HepG2 (cell line): Measurements from ENCODE around the gene PSMD4. TPM values are rescaled to one million over a fixed set of nuclear protein-coding genes. Genes with fewer than 3 reads are reported as not detected.

Source experiments
- BCL6 ChIP-seq: IDR thresholded peaks from 2 replicates; pipeline ENCODE4 v1.6.1; 2016; ENCODE audit warnings: missing genetic modification reagents, missing compliant biosample characterization
- CEBPG ChIP-seq: IDR thresholded peaks from 2 replicates; pipeline ENCODE4 v1.6.1; 2016
- EHMT2 ChIP-seq: fragments of 200-600 bp; sonication (generic); IDR thresholded peaks from 2 replicates; pipeline ENCODE4 v1.7.0; 2017; ENCODE audit warnings: antibody characterized with exemption, low read depth, low read length, borderline replicate concordance
- IRF2 ChIP-seq: IDR thresholded peaks from 2 replicates; pipeline ENCODE4 v1.6.1; 2018; ENCODE audit warnings: missing genetic modification reagents, missing compliant biosample characterization
- KAT7 ChIP-seq: IDR thresholded peaks from 2 replicates; pipeline ENCODE4 v1.6.1; 2018; ENCODE audit warnings: borderline replicate concordance, missing compliant biosample characterization
- KLF15 ChIP-seq: sonication (generic); formaldehyde crosslinking; IDR thresholded peaks from 2 replicates; pipeline ENCODE4 v1.8.1; 2023; ENCODE audit warnings: borderline replicate concordance, mild to moderate bottlenecking, inconsistent platforms, missing genetic modification reagents, mixed read lengths
- MAFF ChIP-seq: IDR thresholded peaks from 2 replicates; pipeline ENCODE4 v1.6.1; 2011; ENCODE audit warnings: low read depth, low read length, improper control_type of control experiment
- NFKBIZ ChIP-seq: IDR thresholded peaks from 2 replicates; pipeline ENCODE4 v1.6.1; 2018; ENCODE audit warnings: missing genetic modification reagents, missing compliant biosample characterization
- NR2F1 ChIP-seq, 2 experiments: fragments of 450-650 bp in 1 of 2; formaldehyde crosslinking in 1 of 2; IDR thresholded peaks; 2 replicates each; pipeline versions ENCODE4 v1.5.0 to v1.6.1; 2016 to 2020; ENCODE audit warnings: mild to moderate bottlenecking in 1 of 2, missing compliant biosample characterization in 1 of 2, missing genetic modification reagents in 1 of 2, moderate library complexity in 1 of 2
- POLR2AphosphoS2 ChIP-seq: IDR thresholded peaks from 2 replicates; pipeline ENCODE4 v1.6.1; 2011; ENCODE audit warnings: low read depth, low read length, improper control_type of control experiment
- POLR2G ChIP-seq: fragments of 200-400 bp; formaldehyde crosslinking; IDR thresholded peaks from 2 replicates; pipeline ENCODE4 v1.6.1; 2018; ENCODE audit warnings: mild to moderate bottlenecking, low read depth, low read length, moderate library complexity
- TP53 ChIP-seq: sonication (generic); formaldehyde crosslinking; conservative IDR thresholded peaks from 2 replicates; pipeline ENCODE4 v1.4.0; 2020; ENCODE audit warnings: missing genetic modification reagents
- ZBTB21 ChIP-seq: sonication (generic); formaldehyde crosslinking; IDR thresholded peaks from 2 replicates; pipeline ENCODE4 v1.4.0; 2020; ENCODE audit warnings: missing genetic modification reagents
- ZNF101 ChIP-seq: sonication (generic); formaldehyde crosslinking; IDR thresholded peaks from 2 replicates; pipeline ENCODE4 v1.4.0; 2020; ENCODE audit warnings: mild to moderate bottlenecking, low read depth, missing genetic modification reagents, borderline replicate concordance
- ZNF335 ChIP-seq: sonication (generic); formaldehyde crosslinking; IDR thresholded peaks from 2 replicates; pipeline ENCODE4 v1.4.0; 2020; ENCODE audit warnings: missing genetic modification reagents
- ZNF605 ChIP-seq: sonication (generic); formaldehyde crosslinking; IDR thresholded peaks from 2 replicates; pipeline ENCODE4 v1.8.0; 2022; ENCODE audit warnings: mild to moderate bottlenecking, missing genetic modification reagents
- polyA plus RNA-seq, 8 experiments: library from polyadenylated mRNA; depleted of rRNA in 3 of 8; stranded (reverse) in 7 of 8; unstranded in 1 of 8; fragments of >200 nt; fragmentation: Illumina TruSeq in 4 of 8; extraction: Trizol in 4 of 8; gene quantifications; 2 replicates each; pipeline versions ENCODE4 v1.2.1 to v1.2.3, GENCODE V29; 2011 to 2016; ENCODE audit warnings: low read depth in 4 of 8, missing spikeins in 1 of 8, mixed read lengths in 1 of 8; ENCODE audit not compliant: insufficient read depth in 1 of 8
- total RNA-seq, 5 experiments: library from RNA; depleted of rRNA; stranded (reverse); fragments of >200 nt; fragmentation: Illumina TruSeq; extraction: Trizol; gene quantifications; 2 replicates each; pipeline ENCODE4 v1.2.3, GENCODE V29; 2016; ENCODE audit warnings: low read depth in 1 of 5
- TF ChIP-seq, protein P1 (sequence below): IDR thresholded peaks from 2 replicates; pipeline ENCODE4 v1.6.1; 2018; ENCODE audit warnings: missing genetic modification reagents, mild to moderate bottlenecking, missing compliant biosample characterization
- TF ChIP-seq, protein P2 (sequence below): sonication (generic); formaldehyde crosslinking; IDR thresholded peaks from 2 replicates; pipeline ENCODE4 v1.4.0; 2020; ENCODE audit warnings: low read depth, mild to moderate bottlenecking, missing genetic modification reagents
- TF ChIP-seq, protein P3 (sequence below): sonication (generic); formaldehyde crosslinking; IDR thresholded peaks from 2 replicates; pipeline ENCODE4 v1.4.0; 2020; ENCODE audit warnings: missing genetic modification reagents, borderline replicate concordance
- TF ChIP-seq, protein P4 (sequence below): sonication (generic); formaldehyde crosslinking; IDR thresholded peaks from 2 replicates; pipeline ENCODE4 v1.8.0; 2022; ENCODE audit warnings: mild to moderate bottlenecking, missing genetic modification reagents

PSMD4 gene
- total and polyA plus RNA-seq, 2 of the 13 experiments (the other 11 are each of a cell fraction or from before 2014, with no cell fraction given), result 194 to 243 TPM

- no peak for TF ChIP-seq POLR2AphosphoS2
- no peak for TF ChIP-seq ZNF605 (CRISPR knock-in tag)
- TF ChIP-seq, protein P1, sequence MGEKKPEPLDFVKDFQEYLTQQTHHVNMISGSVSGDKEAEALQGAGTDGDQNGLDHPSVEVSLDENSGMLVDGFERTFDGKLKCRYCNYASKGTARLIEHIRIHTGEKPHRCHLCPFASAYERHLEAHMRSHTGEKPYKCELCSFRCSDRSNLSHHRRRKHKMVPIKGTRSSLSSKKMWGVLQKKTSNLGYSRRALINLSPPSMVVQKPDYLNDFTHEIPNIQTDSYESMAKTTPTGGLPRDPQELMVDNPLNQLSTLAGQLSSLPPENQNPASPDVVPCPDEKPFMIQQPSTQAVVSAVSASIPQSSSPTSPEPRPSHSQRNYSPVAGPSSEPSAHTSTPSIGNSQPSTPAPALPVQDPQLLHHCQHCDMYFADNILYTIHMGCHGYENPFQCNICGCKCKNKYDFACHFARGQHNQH (CRISPR knock-in tag), result no peak
- no peak for TF ChIP-seq KLF15 (CRISPR knock-in tag)
- TF ChIP-seq NFKBIZ (CRISPR knock-in tag), result no peak
- TF ChIP-seq EHMT2, result no peak
- no peak for TF ChIP-seq TP53
- no peak for TF ChIP-seq ZNF101 (CRISPR knock-in tag)
- TF ChIP-seq IRF2 (CRISPR knock-in tag), result no peak
- TF ChIP-seq, protein P2, sequence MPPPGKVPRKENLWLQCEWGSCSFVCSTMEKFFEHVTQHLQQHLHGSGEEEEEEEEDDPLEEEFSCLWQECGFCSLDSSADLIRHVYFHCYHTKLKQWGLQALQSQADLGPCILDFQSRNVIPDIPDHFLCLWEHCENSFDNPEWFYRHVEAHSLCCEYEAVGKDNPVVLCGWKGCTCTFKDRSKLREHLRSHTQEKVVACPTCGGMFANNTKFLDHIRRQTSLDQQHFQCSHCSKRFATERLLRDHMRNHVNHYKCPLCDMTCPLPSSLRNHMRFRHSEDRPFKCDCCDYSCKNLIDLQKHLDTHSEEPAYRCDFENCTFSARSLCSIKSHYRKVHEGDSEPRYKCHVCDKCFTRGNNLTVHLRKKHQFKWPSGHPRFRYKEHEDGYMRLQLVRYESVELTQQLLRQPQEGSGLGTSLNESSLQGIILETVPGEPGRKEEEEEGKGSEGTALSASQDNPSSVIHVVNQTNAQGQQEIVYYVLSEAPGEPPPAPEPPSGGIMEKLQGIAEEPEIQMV (CRISPR knock-in tag), result no peak
- no peak for TF ChIP-seq NR2F1 (CRISPR knock-in tag; IDR thresholded peaks at IDR 0.05)
- peak; percentile 25; the same call in 1 of the 2 replicates for TF ChIP-seq MAFF
- TF ChIP-seq ZNF335 (CRISPR knock-in tag), result peak; percentile 96
- TF ChIP-seq CEBPG (CRISPR knock-in tag), result peak; percentile 65
- no peak for TF ChIP-seq BCL6
- TF ChIP-seq KAT7 (CRISPR knock-in tag), result no peak
- no peak for TF ChIP-seq POLR2G
- TF ChIP-seq ZBTB21, result peak; percentile 89
- TF ChIP-seq, protein P3, sequence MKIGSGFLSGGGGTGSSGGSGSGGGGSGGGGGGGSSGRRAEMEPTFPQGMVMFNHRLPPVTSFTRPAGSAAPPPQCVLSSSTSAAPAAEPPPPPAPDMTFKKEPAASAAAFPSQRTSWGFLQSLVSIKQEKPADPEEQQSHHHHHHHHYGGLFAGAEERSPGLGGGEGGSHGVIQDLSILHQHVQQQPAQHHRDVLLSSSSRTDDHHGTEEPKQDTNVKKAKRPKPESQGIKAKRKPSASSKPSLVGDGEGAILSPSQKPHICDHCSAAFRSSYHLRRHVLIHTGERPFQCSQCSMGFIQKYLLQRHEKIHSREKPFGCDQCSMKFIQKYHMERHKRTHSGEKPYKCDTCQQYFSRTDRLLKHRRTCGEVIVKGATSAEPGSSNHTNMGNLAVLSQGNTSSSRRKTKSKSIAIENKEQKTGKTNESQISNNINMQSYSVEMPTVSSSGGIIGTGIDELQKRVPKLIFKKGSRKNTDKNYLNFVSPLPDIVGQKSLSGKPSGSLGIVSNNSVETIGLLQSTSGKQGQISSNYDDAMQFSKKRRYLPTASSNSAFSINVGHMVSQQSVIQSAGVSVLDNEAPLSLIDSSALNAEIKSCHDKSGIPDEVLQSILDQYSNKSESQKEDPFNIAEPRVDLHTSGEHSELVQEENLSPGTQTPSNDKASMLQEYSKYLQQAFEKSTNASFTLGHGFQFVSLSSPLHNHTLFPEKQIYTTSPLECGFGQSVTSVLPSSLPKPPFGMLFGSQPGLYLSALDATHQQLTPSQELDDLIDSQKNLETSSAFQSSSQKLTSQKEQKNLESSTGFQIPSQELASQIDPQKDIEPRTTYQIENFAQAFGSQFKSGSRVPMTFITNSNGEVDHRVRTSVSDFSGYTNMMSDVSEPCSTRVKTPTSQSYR (CRISPR knock-in tag), result no peak; the same call in 1 of the 2 replicates
- TF ChIP-seq, protein P4, sequence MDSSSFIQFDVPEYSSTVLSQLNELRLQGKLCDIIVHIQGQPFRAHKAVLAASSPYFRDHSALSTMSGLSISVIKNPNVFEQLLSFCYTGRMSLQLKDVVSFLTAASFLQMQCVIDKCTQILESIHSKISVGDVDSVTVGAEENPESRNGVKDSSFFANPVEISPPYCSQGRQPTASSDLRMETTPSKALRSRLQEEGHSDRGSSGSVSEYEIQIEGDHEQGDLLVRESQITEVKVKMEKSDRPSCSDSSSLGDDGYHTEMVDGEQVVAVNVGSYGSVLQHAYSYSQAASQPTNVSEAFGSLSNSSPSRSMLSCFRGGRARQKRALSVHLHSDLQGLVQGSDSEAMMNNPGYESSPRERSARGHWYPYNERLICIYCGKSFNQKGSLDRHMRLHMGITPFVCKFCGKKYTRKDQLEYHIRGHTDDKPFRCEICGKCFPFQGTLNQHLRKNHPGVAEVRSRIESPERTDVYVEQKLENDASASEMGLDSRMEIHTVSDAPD, result no peak
These were observed 57.2 kb downstream of the PSMD4 start (continued) for GRCh38 chr1:151311589-151312331.
